HG02588 (cell line): Measurements from ENCODE around the gene CRTC2.

Source experiments
- ATAC-seq: cut with Tn5 transposase; IDR thresholded peaks from one replicate; pipeline ENCODE4 v1.9.1; 2021; ENCODE audit warnings: mild to moderate bottlenecking, moderate library complexity; ENCODE audit not compliant: unreplicated experiment

Gene CRTC2

DNA sequence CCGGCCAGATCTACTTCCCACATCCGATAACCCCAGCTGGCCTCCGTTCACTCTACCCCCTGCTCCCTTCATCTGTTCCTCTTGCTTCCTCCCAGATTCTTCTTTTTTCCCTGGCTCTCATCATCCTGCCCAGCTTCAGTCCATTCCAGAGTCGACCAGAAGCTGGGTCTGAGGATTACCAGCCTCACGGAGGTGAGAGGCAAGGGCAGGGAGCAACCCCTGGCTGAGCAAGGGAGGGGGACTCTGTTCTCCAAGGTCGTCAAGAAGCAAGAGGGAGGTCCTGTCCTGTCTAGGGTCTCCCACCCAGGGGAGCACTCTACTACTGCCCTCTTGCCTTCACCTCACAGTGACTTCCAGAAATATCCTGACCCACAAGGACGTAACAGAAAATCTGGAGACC, 15.1 kb upstream of the CRTC2 start:
- no peak for ATAC-seq

DNA sequence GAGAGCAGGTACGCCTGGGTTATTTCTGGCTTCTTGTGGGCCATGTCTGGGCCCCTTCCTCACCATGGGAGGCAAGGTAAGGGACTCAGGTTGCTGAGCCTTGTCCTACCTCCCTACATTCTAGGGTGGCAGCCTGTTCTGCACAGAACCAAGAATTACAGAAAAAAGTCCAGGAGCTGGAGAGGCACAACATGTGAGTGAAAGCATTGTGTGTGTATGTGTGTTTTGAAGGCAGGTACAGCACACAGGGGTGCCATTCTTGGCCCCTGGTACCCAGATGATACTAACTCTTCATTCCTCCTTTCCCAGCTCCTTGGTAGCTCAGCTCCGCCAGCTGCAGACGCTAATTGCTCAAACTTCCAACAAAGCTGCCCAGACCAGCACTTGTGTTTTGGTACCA, 14.7 kb upstream of the CRTC2 start:
- no peak for ATAC-seq

DNA sequence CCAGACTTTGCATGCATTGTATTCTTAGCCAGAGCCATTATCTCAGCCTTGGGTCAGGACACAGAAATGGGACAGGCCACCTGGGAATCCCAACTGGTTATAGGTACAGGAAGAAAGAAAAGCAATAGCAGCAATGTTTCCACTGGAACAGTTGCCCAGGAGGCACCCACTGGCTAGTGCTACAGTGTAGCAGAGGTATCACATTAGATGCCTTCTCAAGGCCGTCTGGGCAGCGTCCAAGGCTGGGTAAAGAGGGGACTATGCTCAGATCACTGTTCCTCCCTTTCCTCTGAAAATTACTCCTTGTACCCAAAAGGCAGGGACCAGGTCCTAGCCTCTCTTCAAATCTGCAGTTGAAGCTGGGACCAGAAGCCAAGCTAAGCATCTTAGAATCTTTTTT, 11.9 kb upstream of the CRTC2 start:
- ATAC-seq, result no peak

- ATAC-seq, result no peak
Measured at GRCh38 chr1:153968972-153969371, 10.6 kb upstream of the CRTC2 start.

DNA sequence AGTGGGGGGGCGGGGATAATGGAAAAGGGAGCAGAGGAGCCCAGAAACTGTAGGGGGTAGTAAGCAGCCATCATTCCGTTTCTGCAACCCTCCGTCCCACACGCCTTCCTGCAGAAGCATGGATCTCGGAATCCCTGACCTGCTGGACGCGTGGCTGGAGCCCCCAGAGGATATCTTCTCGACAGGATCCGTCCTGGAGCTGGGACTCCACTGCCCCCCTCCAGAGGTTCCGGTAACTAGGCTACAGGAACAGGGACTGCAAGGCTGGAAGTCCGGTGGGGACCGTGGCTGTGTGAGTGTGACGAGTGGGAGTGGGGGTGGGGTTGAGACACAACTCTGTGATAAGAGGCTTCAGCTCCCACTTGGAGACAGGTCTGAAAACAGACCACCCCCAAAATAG, 10.0 kb upstream of the CRTC2 start:
- ATAC-seq, result no peak

GRCh38 chr1:153968000-153968363, 9.6 kb upstream of the CRTC2 start:
- ATAC-seq, result no peak

GRCh38 chr1:153967107-153967999, 8.9 kb upstream of the CRTC2 start, which contains the start of gene CREB3L4:
Gene CREB3L4, plus strand, starts transcription at chr1:153967902. Its CDS starts 624 bp downstream, at chr1:153968526.
- peak; percentile 62 for ATAC-seq

DNA sequence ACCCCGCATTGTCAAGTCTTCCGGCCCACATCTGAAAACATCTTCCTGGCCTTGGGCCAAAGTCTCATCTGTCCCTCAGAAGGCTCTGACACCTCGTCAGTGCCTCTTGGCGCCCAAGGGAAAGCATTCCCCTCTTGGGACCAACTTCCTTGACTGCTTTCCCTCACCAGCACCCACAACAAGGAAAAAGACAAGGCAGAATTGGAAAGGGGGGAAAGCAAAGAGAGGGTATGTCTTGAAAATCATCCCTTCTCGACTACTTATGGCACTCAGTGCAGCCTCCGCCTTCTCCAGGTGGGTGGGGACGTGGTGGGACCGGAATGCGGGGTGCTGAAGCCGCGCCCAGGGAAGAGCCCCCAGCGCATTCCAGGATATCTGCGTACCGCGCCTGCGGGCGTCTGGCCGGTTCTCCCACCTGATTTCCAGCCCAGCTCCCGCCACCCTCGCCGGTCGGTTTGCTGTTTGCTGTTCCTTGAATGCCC, 5.5 kb upstream of the CRTC2 start:
- ATAC-seq, result no peak

GRCh38 chr1:153963030-153963849, 4.8 kb upstream of the CRTC2 start, which contains the start of gene SLC39A1:
Gene SLC39A1, minus strand, starts transcription at chr1:153963537. Its CDS starts 822 bp downstream, at chr1:153962715.
- peak; percentile 48 for ATAC-seq

- no peak for ATAC-seq
Measured at GRCh38 chr1:153962088-153963029, 3.9 kb upstream of the CRTC2 start.

DNA sequence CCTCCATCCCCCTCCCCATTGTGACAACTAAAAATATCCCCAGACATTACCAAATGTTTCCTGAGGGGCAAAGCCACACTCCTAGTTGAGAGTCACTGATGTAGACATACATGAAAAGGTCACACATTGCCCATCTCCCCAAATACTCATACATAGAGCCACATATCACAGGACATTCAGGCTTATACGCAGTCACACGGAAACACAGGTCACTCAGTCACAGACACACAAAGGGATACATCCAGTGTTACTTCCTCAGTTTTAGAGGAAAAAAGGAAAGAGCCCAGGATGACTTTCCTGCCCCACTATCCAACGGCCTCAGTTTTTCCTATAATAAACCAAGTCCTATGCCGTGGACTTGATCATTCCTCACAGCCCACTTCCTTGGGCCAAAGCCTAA, 3.0 kb upstream of the CRTC2 start:
- ATAC-seq, result no peak

GRCh38 chr1:153960206-153960605, 1.8 kb upstream of the CRTC2 start:
- ATAC-seq, result no peak

- ATAC-seq, result no peak
Measured at GRCh38 chr1:153959454-153959853, 1.0 kb upstream of the CRTC2 start.

DNA sequence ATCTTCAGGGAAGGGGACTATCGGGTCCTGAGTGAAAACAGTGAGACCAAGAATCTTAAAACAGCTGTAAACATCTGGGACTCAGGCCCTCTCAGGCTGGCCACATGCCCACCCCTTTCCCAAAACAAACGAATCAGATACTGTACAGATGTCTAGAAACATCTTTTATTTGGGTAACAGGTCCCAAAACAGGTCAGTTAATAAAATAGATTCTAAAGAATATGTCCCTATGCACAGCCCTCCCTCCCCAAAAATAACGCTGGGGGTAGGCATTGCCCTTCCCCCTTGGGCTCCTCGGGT, 499 bp upstream of the CRTC2 start:
- no peak for ATAC-seq

DNA sequence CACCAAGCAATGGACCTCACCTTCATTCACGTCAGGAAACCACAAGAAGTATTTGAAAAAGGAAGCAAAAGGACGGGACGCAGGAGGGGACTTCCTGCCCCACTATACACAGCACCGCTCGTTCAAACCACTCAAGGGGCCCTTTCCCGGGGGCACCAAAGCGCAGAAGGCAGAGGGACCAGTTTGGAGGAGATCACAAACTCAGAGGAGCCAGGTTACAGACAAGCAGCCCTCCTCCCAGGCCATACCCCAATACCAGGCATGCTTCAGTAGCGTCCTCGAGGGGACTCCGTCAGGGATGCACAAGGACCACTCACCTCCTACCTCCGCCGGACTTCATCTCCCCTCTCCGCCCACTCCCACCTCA, 685 bp downstream of the CRTC2 start:
- peak; percentile 9 for ATAC-seq

- no peak for ATAC-seq
Measured at GRCh38 chr1:153956997-153957715, 1.3 kb downstream of the CRTC2 start.

DNA sequence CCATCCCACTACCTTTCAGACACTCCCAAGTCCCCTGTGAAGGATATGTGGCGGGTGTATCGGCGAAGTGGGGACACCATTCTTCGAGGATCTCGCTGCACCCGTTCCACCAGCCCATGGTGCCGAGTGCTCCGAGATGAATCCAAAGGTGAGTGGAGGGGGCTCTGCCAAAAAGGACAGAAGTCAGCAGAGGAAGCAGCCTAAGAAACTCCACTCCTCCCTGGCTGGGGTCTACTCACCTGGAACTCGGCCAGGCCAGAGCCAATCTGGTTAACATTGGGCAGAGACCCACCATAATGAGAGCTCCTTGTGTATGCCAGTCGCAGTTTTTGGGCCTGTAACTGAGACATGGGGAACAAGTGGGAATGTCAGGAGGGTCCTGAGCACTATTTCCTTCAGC, 3.6 kb downstream of the CRTC2 start:
- no peak for ATAC-seq

DNA sequence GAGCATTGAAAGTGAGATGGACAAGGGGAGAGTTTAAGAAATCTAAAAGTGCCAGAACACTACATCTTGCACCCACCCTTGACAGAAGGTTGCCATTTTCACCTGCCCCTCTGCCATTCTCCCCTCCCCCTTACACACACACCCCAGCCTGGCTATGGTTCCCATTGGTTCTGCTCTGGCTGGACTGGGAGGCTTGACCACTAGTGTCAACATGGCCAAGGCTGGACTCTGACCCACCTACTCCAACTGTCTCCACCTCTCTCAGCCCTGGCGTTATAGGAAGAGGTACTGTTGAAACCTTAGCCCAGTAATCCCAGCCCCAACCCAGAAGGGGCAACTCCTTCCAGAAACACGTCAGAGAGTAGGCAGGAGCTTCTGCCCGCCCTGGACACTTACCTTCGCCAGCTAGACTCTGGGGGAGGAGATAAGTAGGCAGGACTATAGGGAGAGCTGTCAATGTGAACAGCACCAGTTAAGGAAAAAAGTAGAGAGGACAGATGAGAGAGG, 4.5 kb downstream of the CRTC2 start:
- no peak for ATAC-seq

GRCh38 chr1:153951801-153952200, 6.6 kb downstream of the CRTC2 start:
- ATAC-seq, result no peak

DNA sequence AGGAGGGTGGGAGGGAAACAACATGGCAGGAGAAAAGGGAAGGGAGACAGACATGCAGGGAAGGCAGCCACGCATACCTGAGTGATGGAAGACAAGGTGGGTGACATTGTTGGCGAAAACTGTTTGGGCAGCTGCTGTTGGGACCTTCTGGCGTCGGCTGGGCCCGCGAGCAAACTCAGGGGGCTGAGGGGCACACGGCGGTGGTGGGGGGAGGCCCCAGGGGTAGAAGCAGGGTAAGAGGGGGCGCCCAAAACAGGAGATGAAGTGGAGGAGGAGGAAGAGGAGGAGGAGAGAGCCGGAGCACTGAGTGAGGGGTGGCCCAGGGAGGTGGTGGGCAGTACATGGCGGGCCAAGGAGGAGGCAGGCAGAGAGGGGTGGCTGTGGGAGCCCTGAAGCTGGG, 7.2 kb downstream of the CRTC2 start:
- ATAC-seq, result no peak
